ENCODE data around the gene MDFIC.
A peak's percentile ranks its signal among the peaks of the same experiment; 100 is the strongest.

Gene MDFIC

DNA sequence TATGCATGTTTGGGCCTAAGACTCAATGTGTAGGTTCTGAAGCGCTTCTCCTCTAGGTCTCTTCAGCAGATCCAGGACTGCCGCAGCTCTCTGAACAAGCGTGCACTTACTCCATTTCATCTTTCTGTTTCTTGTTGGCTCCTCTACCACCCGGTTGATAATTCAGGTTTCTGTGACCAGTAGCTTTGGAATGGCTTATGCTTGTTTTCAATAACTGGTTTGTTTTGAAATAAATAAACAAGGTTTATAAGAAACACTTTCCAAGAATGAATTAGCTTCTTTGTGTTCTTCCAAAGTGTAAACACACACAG lies 1.5 kb downstream of the MDFIC start:
- Histone ChIP-seq H4K20me1 (ENCODE audit: insufficient read depth, low read length) (no peaks in the 10 kb centered on the region), H3K36me3 (replicated peaks; ENCODE audit: insufficient read depth, low read length) (peaks cover 4% of the 10 kb centered on the region; the same call in 1 of the 2 replicates), H3K27ac (ENCODE audit: low read length) (peak overlapping the region; percentile 72), H2AFZ (ENCODE audit: low read length) (peak overlapping the region; percentile 71), H3F3A (ENCODE audit: insufficient read depth, low read length) (peaks cover 32% of the 10 kb centered on the region), H3K9ac (ENCODE audit: low read length) (peak overlapping the region; percentile 91), H3K4me2 (ENCODE audit: low read depth, low read length) (peak overlapping the region; percentile 76), H3K4me1 (ENCODE audit: low read length) (peaks cover 44% of the 10 kb centered on the region), H3K9me3 (replicated peaks; ENCODE audit: insufficient read depth, low read length) (no peaks in the 10 kb centered on the region), H3K79me2 (ENCODE audit: low read length) (peaks cover 54% of the 10 kb centered on the region), H3K27me3 (replicated peaks; ENCODE audit: insufficient read depth, low read length) (no peaks in the 10 kb centered on the region), H3K9me2 (replicated peaks; ENCODE audit: insufficient read depth, low read length) (no peaks in the 10 kb centered on the region), H3K4me3 (ENCODE audit: low read length) (peak overlapping the region; percentile 74)
- TF ChIP-seq EZH2 (optimal IDR thresholded peaks at IDR 0.05; ENCODE audit: low read depth, low read length) (no peak), EZH2phosphoT487 (IDR thresholded peaks at IDR 0.05; ENCODE audit: low read length) (no peak), CTCF (IDR thresholded peaks at IDR 0.05; ENCODE audit: low read length) (no peak)
- no peak for DNase-seq

- Histone ChIP-seq H4K20me1 (ENCODE audit: insufficient read depth, low read length) (no peaks in the 10 kb centered on the region), H3K4me3 (ENCODE audit: low read length) (peak overlapping the region; percentile 74), H3F3A (ENCODE audit: insufficient read depth, low read length) (peaks cover 37% of the 10 kb centered on the region), H3K79me2 (ENCODE audit: low read length) (peaks cover 62% of the 10 kb centered on the region), H3K4me1 (ENCODE audit: low read length) (peaks cover 43% of the 10 kb centered on the region), H3K9ac (ENCODE audit: low read length) (peak overlapping the region; percentile 91), H2AFZ (ENCODE audit: low read length) (no peak overlapping the region), H3K9me3 (replicated peaks; ENCODE audit: insufficient read depth, low read length) (no peaks in the 10 kb centered on the region), H3K36me3 (replicated peaks; ENCODE audit: insufficient read depth, low read length) (peaks cover 4% of the 10 kb centered on the region; the same call in 1 of the 2 replicates), H3K9me2 (replicated peaks; ENCODE audit: insufficient read depth, low read length) (no peaks in the 10 kb centered on the region), H3K27me3 (replicated peaks; ENCODE audit: insufficient read depth, low read length) (no peaks in the 10 kb centered on the region), H3K27ac (ENCODE audit: low read length) (peak overlapping the region; percentile 72), H3K4me2 (ENCODE audit: low read depth, low read length) (peak overlapping the region; percentile 76)
- peak; percentile 50 for DNase-seq
- TF ChIP-seq EZH2 (optimal IDR thresholded peaks at IDR 0.05; ENCODE audit: low read depth, low read length) (no peak), CTCF (IDR thresholded peaks at IDR 0.05; ENCODE audit: low read length) (no peak), EZH2phosphoT487 (IDR thresholded peaks at IDR 0.05; ENCODE audit: low read length) (no peak)
Measured at GRCh38 chr7:114924038-114924712, 2.3 kb downstream of the MDFIC start.

DNA sequence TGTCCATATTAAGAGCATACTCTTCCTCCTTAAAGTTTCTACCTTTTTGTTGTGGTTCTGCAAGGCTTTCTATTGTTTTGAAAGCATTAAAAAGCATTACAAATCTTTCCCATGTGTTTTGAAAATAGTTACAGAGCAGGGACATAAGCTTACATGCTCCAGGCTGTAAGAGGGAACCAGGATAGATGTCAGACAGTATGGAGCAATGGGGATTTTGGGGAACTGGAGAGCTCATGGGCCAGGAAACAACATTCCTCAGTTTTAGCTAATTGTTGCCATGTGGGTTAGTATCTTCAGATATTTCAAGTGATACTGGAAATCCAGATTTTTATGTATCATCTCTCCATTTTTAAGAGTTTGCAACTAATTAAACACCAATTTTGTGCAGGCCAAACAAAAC lies 3.5 kb downstream of the MDFIC start:
- no peak for DNase-seq
- H3K27ac ChIP-seq (ENCODE audit: low read length) = no peak overlapping the region
- peaks cover 55% of the 10 kb centered on the region for H3K4me1 ChIP-seq (ENCODE audit: low read length)
- peaks cover 74% of the 10 kb centered on the region for H3K79me2 ChIP-seq (ENCODE audit: low read length)
- H3K4me2 ChIP-seq (ENCODE audit: low read depth, low read length) = peak overlapping the region; percentile 76
- no peaks in the 10 kb centered on the region for H3K9me3 ChIP-seq (replicated peaks; ENCODE audit: insufficient read depth, low read length)
- H3K27me3 ChIP-seq (replicated peaks; ENCODE audit: insufficient read depth, low read length) = no peaks in the 10 kb centered on the region
- H3K4me3 ChIP-seq (ENCODE audit: low read length) = peak overlapping the region; percentile 1; the same call in 1 of the 2 replicates
- no peak for TF ChIP-seq CTCF (IDR thresholded peaks at IDR 0.05; ENCODE audit: low read length)
- no peak for TF ChIP-seq EZH2phosphoT487 (IDR thresholded peaks at IDR 0.05; ENCODE audit: low read length)
- no peak for TF ChIP-seq EZH2 (optimal IDR thresholded peaks at IDR 0.05; ENCODE audit: low read depth, low read length)
- peaks cover 49% of the 10 kb centered on the region for H3F3A ChIP-seq (ENCODE audit: insufficient read depth, low read length)
- H3K36me3 ChIP-seq (replicated peaks; ENCODE audit: insufficient read depth, low read length) = peaks cover 4% of the 10 kb centered on the region; the same call in 1 of the 2 replicates
- no peak overlapping the region for H3K9ac ChIP-seq (ENCODE audit: low read length)
- H4K20me1 ChIP-seq (ENCODE audit: insufficient read depth, low read length) = no peaks in the 10 kb centered on the region
- H3K9me2 ChIP-seq (replicated peaks; ENCODE audit: insufficient read depth, low read length) = no peaks in the 10 kb centered on the region
- no peak overlapping the region for H2AFZ ChIP-seq (ENCODE audit: low read length)

Measured in MM.1S (cell line).